NCI-H2081 treated with DMSO at 0.1 percent for 48 hours (cell line): ENCODE results near the gene AEBP1.

ENCODE experiments used
- DNase-seq: peaks from one replicate; lab custom pipeline; 2025; lab: John Stamatoyannopoulos, UW

AEBP1 gene

DNA sequence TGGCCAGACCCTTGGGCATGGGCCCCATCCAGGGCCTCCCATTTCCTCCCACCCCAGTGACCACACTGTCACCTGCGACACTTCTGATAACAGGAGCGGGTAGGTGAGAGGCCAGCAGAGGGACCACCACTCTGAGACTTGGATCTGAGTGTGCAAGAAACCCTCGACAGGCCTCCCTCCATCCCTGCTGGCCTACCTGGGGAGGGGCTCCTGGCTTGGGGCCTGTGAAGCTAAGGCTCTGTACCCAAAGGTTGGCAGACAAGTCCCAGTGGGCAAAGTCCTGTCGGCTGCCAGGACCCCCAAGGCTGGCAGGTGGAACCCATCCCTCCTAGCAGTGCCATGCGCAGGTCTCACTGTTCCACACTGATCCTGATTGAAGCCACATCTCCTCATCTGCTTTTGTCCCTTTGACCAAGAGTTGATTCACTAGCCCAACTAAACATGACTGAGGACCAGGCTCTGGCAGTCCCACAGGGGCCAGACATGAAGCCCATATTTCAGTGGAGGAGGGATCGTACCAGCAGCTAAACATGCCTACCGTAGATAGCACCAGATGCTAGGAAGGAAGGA lies 37.6 kb upstream of the AEBP1 start:
- DNase-seq, result no peak

DNA sequence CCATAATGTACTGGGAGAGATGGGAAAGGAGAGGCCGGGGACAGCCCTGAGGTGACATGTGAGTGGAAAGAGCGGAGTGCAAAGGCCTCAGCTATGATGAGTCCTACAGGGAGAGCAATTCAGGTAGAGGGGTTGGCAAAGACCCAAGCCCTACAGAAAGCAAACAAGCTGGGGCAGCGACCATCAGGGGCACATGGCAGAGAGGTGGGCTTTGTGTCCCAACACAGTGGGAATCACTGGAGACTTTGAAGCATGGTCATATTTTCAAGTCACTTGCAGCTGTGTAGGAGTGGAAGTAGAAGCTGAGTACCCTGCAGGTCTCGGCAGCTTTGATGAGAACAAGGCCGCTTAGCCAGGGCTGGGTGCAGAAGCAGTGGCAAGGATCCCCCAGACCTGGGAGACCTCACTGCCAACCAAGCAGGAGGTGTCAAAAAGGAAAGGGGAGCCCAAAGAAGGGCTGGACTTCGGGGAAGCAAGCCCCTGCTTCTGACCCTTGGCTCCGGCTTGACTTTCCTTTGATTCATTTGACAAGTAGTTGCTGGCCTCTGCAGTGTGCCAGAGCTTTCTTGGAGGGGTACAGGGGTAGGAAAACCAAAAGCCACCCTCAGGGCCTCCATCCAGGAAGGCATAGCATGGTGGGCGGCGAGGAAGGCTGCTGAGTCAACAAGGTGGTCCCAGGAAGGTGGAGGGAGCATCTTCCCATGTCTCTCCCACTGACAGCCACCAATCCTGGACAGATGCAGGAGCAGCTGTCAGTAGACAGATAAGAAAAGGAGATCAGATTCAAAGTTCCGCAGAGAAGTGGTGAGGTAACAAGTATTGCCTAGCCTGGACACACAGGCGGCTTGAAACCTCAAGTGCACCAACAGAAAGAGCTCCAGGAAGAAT lies 36.8 kb upstream of the AEBP1 start:
- DNase-seq, result no peak

DNA sequence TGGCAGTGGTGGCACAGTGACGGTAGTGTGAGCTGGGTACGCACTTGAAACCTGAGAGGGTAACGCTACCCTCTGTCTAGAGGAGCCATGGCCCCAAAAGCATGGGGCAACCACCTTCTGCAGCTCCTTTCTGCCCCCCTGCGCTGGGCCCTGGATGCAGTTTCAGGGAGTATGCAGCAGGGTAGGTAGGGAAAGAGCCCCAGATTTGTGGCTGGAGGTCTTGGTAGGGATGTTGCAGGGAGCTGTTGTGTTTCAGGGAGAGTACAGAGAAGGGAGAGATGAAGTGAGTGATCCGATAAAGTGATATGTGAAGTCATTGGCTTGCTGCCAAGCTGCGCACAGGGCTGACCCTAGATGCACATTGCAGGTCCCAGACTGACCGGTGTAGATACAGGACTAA lies 36.1 kb upstream of the AEBP1 start:
- no peak for DNase-seq

DNA sequence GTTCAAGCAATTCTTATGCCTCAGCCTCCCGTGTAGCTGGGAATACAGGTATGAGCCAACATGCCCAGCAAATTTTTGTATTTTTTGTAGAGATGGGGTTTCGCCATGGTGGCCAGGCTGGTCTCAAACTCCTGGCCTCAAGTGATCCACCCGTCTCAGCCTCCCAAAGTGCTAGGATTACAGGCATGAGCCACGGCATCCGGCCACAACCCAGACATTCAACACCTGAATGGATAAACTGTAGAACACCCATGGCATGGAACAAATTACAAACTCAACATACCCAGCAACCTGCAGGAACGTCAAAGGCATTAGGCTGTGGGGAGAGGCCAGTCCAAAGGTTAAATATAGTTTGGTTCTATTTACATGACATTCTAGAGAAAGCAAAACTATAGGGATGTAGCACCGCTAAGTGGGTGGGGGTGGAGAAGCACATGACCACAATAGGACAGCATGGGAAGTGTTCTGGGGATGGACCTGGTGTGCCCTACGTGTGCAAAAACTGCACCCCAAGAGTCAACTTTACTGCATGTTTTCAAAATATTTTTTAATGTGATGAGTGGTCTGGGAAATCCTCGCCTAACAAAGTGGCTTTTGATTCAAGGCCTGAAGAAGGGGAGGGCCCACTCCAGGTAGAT lies 32.3 kb upstream of the AEBP1 start:
- DNase-seq, result no peak

DNA sequence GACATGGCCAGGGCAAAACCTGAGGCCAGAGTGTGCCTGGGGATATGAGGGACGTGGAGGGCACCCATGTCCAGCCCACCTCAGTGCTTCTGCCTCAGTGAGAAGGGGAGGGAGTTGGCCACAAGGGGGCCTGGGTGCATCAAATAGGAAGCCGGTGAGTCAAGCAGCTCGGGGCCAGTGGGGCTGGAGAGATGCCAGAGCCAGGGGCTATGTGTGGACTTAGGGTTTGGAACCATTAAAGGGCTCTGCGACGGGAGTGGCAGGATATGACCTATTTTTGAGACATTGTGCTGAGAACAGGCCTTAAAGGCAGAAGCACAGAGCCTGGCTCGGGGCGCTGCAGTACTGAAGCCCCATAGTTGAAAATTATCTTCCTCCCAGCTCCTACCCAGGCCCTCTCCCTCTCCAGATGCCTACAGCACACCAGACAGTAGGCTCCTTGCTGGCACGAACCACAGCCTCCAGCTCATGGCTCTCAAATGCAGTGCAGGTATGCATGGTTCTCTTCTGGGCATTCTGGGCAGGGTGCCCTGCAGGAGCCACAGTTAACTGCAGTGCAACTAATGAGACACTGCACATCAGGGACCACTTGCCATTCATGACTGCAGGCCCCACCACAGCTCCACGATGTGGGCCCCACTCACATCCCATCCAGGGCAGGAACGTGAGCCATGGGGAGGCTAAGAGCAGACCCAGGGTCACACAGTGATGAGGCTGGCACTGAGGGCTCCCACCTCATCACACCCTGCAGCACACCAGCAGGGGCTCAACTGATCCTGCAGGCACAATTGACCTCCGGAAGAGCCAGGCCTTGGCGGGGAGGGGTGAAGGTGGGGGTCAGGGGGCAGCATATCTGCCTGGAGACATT lies 31.5 kb upstream of the AEBP1 start:
- DNase-seq, result peak; percentile 32

DNA sequence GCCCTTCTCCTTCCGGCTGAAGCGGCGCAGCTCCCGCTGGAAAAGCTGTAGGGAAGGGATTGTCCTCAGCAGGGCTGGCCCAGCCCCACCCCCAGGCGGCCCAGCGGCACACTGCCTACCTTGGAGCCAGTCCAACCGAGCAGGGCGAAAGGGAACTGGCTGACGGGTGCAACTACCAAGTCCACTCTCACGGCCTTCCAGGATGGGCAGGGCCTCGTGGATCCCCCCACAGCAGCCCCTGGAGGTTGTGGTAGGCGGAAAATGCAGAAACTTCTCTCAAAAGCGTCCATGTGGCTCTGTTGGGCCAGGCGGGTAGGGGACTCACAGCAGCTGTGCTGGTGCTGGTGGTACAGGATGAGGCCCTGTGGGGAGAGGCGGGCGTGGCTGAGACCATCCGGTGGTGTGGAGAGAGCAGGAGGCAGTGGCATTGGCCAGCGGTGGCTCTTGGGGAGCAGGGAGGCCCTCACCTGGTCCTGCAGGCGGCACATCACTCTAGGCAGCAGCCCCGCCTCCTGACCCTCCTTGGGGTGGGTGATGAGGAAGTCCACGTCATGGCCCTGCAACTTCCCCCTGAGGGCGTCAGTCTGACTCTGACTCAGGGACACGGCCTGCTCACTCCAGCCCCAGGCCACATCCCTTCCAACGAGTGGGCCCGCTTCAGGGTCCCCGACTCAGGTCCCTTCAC lies 30.3 kb upstream of the AEBP1 start:
- no peak for DNase-seq

DNA sequence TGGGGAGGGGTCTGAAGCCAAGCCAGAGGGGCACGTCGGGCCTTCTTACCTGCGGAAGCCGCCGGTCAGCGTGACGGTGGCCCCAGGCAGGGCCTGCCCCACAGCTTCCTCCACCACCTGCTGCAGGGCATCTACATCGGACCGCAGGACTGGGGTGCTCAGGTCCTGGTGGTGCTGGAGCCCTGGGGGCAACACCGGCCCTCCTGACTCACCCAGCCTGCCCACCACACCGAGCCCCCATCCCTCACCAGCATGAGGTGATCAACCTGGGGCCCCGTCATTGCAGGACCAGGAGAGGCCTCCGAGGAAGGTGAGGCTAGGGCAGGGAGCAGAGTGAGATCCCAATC lies 29.8 kb upstream of the AEBP1 start:
- no peak for DNase-seq

DNA sequence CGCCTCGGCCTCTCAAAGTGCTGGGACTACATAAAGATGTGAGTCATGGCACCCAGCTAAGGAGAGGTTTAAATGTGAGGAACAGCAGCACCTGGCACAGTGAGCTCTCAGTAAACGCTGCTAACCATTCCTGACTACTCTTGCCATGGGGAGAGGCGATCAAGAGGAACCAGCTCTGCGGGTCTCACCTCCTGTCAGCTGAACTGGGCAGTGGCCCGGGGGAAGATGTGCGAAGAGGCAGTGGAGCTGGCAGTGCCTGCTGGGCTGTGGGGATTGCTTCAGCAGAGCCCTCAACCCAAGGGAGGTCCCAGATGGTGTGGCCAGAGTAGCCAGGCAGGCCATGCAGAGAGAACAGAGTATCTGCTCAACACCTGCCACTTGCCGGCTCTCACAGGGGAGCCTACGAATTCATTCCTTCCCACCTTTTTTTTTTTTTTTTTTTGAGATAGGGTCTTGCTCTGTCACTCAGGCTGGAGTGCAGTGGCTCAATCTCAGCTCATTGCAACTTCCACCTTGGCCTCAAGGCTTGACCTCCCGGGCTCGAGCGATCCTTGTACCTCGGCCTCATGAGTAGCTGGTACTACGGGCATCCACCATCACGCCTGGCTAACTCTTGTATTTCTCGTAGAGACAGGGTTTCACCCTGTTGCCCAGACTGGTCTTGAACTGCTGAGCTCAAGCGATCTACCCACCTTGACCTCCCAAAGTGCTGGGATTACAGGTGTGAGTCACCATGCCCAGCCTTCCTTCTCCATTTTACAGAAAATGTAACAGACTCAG lies 28.7 kb upstream of the AEBP1 start:
- DNase-seq, result no peak

DNA sequence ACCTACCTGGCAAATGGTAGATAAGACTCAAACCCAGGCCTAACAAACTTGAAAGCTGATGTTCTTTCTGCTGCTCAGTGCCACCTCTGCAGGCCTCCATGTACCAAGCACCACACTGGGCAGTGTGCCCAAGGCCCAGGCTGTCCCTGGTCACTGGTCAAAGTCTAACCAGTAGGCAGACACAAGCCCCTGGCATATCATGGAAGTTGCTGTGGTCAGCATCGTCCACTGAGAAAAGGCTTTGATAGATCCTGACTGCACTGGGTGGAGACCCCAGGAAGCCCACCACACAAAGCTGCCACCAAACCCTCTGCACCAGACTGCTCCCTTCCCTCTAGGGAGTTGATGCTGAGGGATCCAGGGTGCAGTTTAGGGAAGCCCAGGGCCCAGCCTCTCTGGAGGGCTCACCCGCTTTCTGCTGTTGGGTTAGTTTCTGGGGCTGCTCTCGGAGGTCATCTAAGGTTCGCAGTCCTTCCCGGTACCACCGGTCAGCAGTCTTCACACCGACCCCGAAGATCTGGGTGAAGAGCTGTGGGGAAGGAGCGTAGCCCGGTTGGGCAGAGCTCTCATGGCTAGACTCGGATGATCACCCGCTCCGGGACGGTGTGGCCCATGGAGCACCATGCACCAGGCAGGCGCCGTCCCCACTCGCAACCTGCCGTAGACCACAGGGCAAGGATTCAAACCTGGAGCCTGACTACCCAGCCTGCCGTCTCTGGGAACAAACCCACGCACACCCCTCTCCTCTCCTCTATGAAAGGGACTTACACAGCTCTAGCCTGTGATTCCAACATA lies 27.8 kb upstream of the AEBP1 start:
- no peak for DNase-seq

DNA sequence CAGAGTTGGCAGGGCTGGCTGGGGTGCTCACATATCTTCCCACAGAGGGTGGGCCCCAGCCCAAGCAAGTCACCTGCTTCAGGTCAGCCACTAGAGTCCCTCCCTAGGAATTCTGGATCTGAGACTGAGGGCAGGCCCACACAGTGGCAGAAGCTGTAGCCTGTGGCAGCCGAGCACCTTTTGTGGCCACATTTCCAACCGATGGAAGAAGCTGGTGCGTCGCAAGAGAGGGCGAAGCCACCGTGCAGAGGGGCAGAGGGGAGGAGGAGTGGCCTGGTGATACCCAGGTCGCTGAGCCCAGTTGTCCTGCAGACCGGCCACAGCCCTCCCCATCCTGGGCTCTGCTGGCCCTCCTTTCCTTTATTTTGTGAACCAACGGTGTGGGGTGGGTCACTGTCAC lies 27.1 kb upstream of the AEBP1 start:
- no peak for DNase-seq

DNA sequence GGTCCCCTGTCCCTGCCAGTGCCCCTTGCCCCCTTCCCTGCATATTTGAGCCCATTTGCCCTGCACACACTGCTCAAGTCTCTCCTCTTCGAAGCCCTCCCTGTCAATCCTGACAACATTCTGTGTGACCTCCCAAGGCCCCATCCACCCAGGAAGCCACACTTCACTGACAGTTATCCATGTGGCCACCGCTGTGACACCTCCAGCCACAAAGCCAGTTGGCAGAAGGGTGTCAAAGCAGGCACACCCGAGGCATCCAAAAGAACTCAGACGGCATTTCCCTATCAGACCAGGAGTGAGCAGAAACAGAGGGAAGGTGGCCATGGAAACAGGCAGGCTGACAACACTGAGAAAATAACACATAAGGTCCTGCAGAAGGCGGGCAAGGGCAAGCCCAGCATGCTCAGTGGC lies 26.5 kb upstream of the AEBP1 start:
- DNase-seq, result no peak

DNA sequence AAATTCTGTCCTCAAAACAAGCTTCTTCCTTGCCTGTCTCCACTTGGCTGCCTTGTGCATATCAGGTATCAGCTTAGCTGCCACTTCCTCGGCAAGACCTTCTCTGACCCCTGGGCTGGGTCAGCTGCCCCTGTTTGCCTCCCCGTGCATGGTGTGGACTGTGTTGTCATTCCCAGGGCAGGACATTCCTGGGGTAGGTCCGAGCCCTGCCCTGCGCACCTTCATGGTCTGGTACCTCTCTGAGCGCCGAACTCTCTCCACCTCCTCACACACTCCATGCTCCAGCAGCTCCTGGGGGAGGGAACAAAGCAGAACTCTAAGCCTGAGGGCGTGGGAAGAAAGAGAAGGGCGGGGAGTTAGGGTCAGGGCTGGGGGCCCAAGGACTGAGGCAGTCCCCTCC lies 25.6 kb upstream of the AEBP1 start:
- no peak for DNase-seq

DNA sequence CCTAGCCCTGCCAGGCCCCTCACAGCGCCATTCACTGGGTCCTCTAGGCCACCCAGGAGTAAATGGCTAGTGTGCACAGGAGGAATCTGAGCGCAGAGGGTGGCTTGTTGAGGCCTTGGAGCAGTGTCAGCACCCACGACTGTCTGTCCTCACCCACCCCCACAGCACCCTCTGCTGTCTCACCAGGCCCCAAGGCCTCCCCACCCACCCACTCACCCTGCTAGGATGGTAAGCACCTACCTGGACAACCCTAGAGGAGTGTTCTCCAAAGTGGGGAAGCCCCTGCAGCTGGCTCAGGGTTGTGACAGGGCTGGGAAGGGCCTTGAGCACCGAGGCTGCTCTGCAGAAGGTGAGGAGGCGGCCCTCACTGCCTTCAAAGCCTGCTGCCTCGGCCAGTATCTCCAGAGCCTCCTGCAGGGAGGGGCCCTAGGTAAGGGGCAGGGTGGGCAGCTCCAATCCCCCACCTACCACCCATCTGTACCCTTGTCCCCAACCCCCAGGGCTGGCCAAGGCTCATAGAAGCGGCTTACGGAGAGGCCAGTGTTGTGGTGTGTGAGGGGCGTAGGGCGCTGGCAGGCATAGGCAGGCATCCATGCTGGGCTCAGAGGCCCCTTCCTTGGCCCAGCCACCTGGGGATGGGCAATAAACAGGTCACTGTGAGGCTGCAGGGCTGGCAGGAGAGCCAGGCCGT lies 24.7 kb upstream of the AEBP1 start:
- DNase-seq, result no peak

DNA sequence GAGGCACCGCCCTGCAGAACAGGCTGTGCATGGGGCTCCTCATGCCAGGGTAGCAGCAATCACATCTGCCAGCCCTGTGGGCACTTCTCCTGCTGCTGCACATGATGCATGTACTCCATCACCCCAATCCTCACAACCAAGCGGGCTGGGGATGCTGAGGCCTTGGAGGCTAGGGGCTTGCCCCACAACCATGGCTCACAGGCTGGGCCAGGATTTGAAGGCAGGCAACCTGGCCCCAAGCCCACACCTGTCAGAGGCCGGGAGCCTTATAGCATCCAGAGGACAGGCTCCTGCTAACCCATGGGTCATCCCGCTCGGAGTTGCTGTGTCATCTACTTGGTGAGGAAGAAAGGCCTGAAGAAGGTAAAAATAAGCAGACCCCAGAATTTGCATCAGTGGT lies 24.0 kb upstream of the AEBP1 start:
- DNase-seq, result no peak

DNA sequence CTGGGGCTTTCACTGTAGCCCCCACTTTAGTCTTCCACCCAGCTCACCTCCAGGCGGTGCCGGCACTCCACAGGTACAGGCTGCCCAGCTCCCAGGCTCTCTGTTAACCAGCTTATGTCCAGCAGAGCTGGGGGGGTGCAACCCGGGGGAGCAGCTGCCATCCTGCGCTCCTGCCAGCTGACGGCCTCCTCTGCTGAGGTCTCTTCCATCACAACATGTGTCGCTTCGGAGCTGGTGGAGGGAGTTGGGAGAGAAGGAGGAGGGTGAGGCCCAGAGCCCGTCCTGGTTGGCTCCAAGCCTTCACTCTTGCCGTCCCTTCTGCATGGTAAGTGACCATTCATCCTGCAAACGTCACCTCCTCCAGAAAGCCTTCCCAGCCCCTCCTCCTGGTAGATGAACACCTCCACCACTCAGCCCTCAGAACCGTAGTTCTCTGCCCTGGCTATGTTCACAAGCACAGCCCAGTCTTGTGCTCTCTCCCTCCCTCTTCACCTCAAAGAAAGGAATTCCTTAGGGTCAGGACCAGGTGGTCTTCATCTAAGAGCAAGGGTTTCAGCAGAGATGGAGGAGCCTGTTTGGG lies 23.4 kb upstream of the AEBP1 start:
- DNase-seq, result no peak

DNA sequence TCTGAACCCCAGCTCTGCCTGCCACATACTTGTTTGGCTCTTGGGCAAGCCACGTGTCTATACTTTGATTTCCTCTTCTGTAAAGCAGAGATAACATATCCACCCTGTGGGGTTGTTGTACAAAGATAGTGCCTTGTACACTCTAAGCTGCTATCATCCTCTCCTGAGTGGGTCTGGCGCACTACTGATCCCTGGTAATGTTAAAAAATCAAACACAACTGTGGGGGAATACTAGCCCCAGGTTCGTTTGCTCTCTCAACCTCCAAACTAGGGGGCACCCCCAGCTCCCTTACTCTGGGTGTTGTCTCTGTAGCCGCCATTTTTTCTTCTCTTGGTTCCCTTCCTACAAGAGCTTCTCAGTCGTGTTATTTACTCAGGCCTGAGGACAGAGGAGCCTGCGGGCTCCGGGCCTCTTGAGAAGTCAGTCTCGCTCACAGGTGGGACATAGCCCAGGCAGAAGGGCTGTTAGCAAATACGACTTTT lies 22.8 kb upstream of the AEBP1 start:
- DNase-seq, result no peak

DNA sequence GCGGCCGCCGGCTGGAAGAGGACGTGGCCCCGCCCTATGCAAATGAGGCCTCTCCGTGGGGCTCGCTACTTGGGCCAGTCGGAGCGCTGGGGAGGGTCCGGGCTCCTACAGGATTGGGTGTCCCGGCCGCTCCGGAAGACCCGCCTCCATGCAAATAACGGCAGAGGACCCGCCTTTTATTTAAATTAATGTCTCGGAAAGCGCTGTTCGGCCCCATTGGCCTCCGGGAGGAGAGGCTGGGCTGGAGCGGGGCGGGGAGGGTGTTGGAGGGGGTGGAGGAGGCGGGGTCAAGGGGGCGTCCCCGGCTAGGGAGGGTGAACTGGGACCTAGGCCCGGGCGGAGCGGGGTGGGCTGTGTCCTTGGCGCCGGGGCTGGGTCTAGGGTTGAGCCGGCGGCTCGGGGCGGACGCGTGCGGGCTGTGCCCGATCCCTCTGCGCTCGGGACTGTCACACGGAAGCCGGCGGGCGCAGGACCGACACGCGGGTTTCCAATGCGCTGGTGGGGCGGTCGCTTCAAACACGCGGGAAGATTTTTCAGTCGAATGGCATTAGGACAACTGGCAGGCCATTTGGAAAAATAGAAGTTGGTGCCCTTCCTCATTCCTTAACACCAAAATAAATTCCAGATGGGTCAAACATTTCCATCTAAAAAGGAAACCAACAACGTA lies 21.5 kb upstream of the AEBP1 start:
- DNase-seq, result peak; percentile 98

DNA sequence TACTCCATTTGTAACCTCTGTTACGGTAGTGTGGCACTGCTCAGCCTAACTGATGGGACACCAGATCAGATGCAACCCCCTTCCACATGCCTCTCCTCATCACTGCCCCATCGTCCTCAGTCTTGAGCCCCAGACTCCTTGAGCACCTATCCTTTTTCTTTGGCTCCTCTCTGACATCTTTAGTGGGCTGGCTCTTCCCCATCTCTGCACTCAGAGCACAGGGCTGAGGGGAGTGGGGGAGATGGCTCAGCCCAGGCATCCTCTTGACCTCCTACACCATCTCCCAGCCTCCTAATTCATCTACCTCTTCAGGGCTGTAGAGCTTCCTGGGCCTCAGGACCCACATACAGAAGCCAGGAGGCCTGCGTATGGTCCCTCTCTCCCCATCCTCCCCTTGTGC lies 20.3 kb upstream of the AEBP1 start:
- no peak for DNase-seq

DNA sequence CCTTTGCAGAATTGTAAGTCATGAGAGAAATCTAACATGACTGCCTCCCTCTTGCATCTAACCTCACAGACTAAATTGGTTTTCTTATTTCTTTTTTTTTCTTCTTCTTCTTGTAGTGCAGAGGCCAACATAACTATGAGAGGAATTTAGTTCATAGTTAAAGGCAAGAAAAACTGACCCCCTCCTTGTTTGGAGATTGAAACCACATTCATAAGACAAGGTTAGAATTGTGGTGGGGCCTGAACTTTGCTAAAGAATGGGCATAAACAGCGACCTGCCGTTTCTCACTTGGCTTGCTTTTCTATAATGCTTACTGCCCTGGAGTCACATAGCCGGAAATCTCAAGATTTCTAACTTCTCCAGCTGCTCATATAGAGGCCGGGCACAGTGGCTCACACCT lies 19.4 kb upstream of the AEBP1 start:
- DNase-seq, result no peak
